Activated T-helper 17 cell treated with anti-CD3 and anti-CD28 coated beads, Interleukin-2, amount 50 U/mL, for 72 hours (primary cell): Measurements from ENCODE around the gene RAB8A. TPM values are rescaled to one million over a fixed set of nuclear protein-coding genes. Genes with fewer than 3 reads are reported as not detected.

Experiments
- total RNA-seq, 2 donors: library from RNA; stranded (reverse); gene quantifications; one replicate each; pipeline ENCODE4 v1.2.3, GENCODE V29; 2022

RAB8A gene
- total RNA-seq, 2 donors from 2014 or later, result 140 to 212 TPM

Other genes starting within 250 kb of the RAB8A start
- not detected for gene CYP4F2, start 213.8 kb upstream of the RAB8A start, total RNA-seq
- gene CYP4F11, start 177.4 kb upstream of the RAB8A start, total RNA-seq, result not detected
- gene OR10H4, start 162.9 kb upstream of the RAB8A start, total RNA-seq, result not detected
- gene TPM4, start 35.4 kb upstream of the RAB8A start, total RNA-seq, result 100 to 1,000 TPM; 474 to 660 TPM
- gene HSH2D, start 31.8 kb downstream of the RAB8A start, total RNA-seq, result 10 to 100 TPM; 32.7 to 39.3 TPM
- gene CIB3, start 61.6 kb downstream of the RAB8A start, total RNA-seq, result 1 to 10 TPM in 1 of 2 donors, not detected in 1; 1.1 TPM
- gene FAM32A, start 73.5 kb downstream of the RAB8A start, total RNA-seq, result 10 to 100 TPM; 43.0 to 61.9 TPM
- 100 to 1,000 TPM; 103 to 110 TPM for gene AP1M1, start 86.0 kb downstream of the RAB8A start, total RNA-seq
- gene KLF2, start 212.9 kb downstream of the RAB8A start, total RNA-seq, result 1 to 10 TPM; 1.9 to 9.9 TPM